GM15510 (cell line): ENCODE data around the gene GALNT16.

Experiments used
- POLR2A ChIP-seq: IDR thresholded peaks from 3 replicates; pipeline ENCODE4 v1.6.1; 2011; ENCODE audit warnings: borderline replicate concordance; ENCODE audit not compliant: insufficient read length; ENCODE audit errors: extremely low read depth

Gene GALNT16

GRCh38 chr14:69259527-69260189 is at the start of gene GALNT16:
Gene GALNT16, plus strand, starts transcription at chr14:69260158. Its CDS starts 133 bp downstream, at chr14:69260291.
- no peak for TF ChIP-seq POLR2A

- no peak for TF ChIP-seq POLR2A
Measured at GRCh38 chr14:69214393-69214792, 45.6 kb upstream of the GALNT16 start.

GRCh38 chr14:69224946-69225345 is 35.0 kb upstream of the GALNT16 start:
- no peak for TF ChIP-seq POLR2A

- no peak for TF ChIP-seq POLR2A
Measured at GRCh38 chr14:69226178-69226577, 33.8 kb upstream of the GALNT16 start.

- no peak for TF ChIP-seq POLR2A
Measured at GRCh38 chr14:69226736-69227135, 33.2 kb upstream of the GALNT16 start.

GRCh38 chr14:69231486-69231885 is 28.5 kb upstream of the GALNT16 start:
- TF ChIP-seq POLR2A, result no peak

GRCh38 chr14:69232388-69232787 is 27.6 kb upstream of the GALNT16 start:
- no peak for TF ChIP-seq POLR2A

- TF ChIP-seq POLR2A, result no peak
Measured at GRCh38 chr14:69234106-69234505, 25.9 kb upstream of the GALNT16 start.

GRCh38 chr14:69235708-69236107 is 24.2 kb upstream of the GALNT16 start:
- TF ChIP-seq POLR2A, result no peak

- no peak for TF ChIP-seq POLR2A
Measured at GRCh38 chr14:69237142-69237541, 22.8 kb upstream of the GALNT16 start.

GRCh38 chr14:69237584-69237983 is 22.4 kb upstream of the GALNT16 start:
- no peak for TF ChIP-seq POLR2A

GRCh38 chr14:69238883-69239282 is 21.1 kb upstream of the GALNT16 start:
- no peak for TF ChIP-seq POLR2A

- TF ChIP-seq POLR2A, result no peak
Measured at GRCh38 chr14:69240527-69241173, 19.3 kb upstream of the GALNT16 start.

GRCh38 chr14:69241577-69241976 is 18.4 kb upstream of the GALNT16 start:
- no peak for TF ChIP-seq POLR2A

GRCh38 chr14:69242311-69243224 is 17.4 kb upstream of the GALNT16 start:
- no peak for TF ChIP-seq POLR2A
